Colonic mucosa (tissue), 4 donors: ENCODE data around the gene MEIS2. TPM values are rescaled to one million over a fixed set of nuclear protein-coding genes. Genes with fewer than 3 reads are reported as not detected.

ENCODE experiments used
- DNase-seq: peaks from one replicate; pipeline ENCODE4 v3.0.0-alpha.2; 2020
- H3K27ac ChIP-seq: fragments of 200-600 bp; one replicate; pipeline ENCODE4 v1.8.0; 2021
- H3K27me3 ChIP-seq: fragments of 200-600 bp; one replicate; pipeline ENCODE4 v1.8.0; 2021
- H3K36me3 ChIP-seq: fragments of 200-600 bp; one replicate; pipeline ENCODE4 v1.8.0; 2021
- H3K4me1 ChIP-seq: fragments of 200-600 bp; one replicate; pipeline ENCODE4 v1.8.0; 2021; ENCODE audit warnings: mild to moderate bottlenecking
- H3K4me3 ChIP-seq: fragments of 200-600 bp; one replicate; pipeline ENCODE4 v1.8.0; 2021
- H3K9ac ChIP-seq, 2 donors: one replicate each; pipeline ENCODE4 v1.7.0; 2013; ENCODE audit warnings: control low read depth in 2 of 2, low read depth in 2 of 2, low read length in 2 of 2
- H3K9me3 ChIP-seq: fragments of 200-600 bp; one replicate; pipeline ENCODE4 v1.8.0; 2021
- intact Hi-C: fragments of 100-400 bp; cut with DNase I; formaldehyde crosslinking; loops from one replicate; pipeline ENCODE4 v1.14.1; 2022
- total RNA-seq, 2 donors: library from RNA; stranded (reverse); fragmentation: NEBNext Ultra II Directional in 1 of 2; extraction: Animal tissue kit (Norgen Biotek cat#: 25700) in 1 of 2; gene quantifications; one replicate each; pipeline ENCODE4 v1.2.1, GENCODE V29; 2021
- TF ChIP-seq, protein P1 (sequence below): fragments of 200-600 bp; IDR thresholded peaks from one replicate; pipeline ENCODE4 v1.8.0; 2022; ENCODE audit warnings: antibody characterized with exemption, mild to moderate bottlenecking
- donor health status: healthy.
- donor health status: DM: no; HTN: no; CAD: no.
- donor health status: DM: no; HTN: no; CAD: no.

The MEIS2 gene
- total RNA-seq, 2 donors from 2014 or later = 1.7 to 7.6 TPM

DNA sequence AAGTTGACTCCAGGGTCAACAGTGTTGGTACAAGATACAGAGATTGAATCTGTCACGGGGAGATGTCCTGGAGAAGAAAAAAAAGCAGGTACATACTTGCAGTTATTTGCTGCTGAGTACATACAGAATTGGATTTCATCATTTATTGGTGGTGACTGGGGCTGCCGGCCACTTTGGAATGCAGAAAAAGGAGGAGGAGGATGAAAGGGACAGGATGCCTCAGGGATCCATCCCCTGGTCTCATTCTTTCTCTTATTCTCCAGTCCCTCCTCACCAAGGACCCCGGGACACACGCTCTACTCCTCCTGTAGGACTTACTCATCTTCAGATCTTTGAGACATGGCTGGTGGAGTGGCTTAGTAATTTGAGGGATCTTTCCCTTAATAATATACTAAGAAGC, 30.0 kb upstream of the MEIS2 start:
- no peak for DNase-seq
- TF ChIP-seq, protein P1, sequence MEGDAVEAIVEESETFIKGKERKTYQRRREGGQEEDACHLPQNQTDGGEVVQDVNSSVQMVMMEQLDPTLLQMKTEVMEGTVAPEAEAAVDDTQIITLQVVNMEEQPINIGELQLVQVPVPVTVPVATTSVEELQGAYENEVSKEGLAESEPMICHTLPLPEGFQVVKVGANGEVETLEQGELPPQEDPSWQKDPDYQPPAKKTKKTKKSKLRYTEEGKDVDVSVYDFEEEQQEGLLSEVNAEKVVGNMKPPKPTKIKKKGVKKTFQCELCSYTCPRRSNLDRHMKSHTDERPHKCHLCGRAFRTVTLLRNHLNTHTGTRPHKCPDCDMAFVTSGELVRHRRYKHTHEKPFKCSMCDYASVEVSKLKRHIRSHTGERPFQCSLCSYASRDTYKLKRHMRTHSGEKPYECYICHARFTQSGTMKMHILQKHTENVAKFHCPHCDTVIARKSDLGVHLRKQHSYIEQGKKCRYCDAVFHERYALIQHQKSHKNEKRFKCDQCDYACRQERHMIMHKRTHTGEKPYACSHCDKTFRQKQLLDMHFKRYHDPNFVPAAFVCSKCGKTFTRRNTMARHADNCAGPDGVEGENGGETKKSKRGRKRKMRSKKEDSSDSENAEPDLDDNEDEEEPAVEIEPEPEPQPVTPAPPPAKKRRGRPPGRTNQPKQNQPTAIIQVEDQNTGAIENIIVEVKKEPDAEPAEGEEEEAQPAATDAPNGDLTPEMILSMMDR = no peak

DNA sequence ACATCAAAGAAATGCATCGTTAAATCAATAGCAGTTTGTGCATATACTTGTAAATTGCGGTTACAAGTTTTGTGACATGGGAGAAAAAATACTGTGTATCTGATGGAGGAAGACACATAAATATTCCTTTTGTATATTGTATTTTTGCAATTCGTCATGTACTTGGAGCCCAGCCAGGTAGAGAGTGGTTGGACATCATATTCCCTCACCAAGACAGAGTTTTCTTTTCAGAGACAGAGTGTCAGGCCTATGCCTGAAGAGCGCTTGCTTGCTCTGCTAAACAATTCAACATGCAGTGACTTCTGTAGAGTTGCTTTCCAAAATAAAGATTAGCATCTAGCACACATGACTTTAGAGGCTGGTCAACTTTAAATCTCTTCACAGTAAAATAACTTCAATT, 24.8 kb upstream of the MEIS2 start:
- Histone ChIP-seq H3K27me3 (no peaks in the 10 kb centered on the region), H3K36me3 (no peaks in the 10 kb centered on the region), H3K9ac (no peak overlapping the region), H3K27ac (no peak overlapping the region), H3K4me3 (no peak overlapping the region), H3K9me3 (no peaks in the 10 kb centered on the region), H3K4me1 (no peaks in the 10 kb centered on the region)
- intact Hi-C loops = no loop called here
- TF ChIP-seq, protein P1 = no peak
- no peak for DNase-seq

More for the DNA sequence above, 30.0 kb upstream of the MEIS2 start:
- H3K27me3 ChIP-seq = no peaks in the 10 kb centered on the region
- H3K36me3 ChIP-seq = no peaks in the 10 kb centered on the region
- no peak overlapping the region for H3K27ac ChIP-seq
- H3K4me3 ChIP-seq = no peak overlapping the region
- H3K4me1 ChIP-seq = no peaks in the 10 kb centered on the region
- no peak overlapping the region for H3K9ac ChIP-seq
- intact Hi-C loops = loop anchor here (10.0 kb wide), 1 partner anchor 636 kb away; no protein-coding TSS in a partner anchor
- no peaks in the 10 kb centered on the region for H3K9me3 ChIP-seq

DNA sequence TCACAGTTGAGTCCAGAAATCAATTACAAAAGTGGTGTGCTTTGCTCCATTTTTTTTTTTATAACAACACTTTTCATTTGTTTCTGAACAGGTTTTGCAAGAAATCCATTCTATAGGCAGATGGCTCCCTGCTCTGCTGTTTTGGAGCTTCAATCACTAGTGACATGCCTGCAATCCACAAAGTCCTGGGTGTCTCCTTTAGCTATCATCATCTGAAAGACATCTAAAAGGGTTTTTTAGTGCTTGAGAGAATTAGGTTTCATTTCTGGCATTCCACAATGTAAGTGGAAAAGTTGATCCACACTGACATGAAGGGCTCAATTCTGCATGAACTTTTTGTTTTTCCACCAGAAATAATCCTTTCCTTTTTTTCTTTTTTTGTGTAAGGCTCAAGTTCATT, 24.0 kb upstream of the MEIS2 start:
- no peak overlapping the region for H3K9ac ChIP-seq
- no peak overlapping the region for H3K27ac ChIP-seq
- no peaks in the 10 kb centered on the region for H3K4me1 ChIP-seq
- DNase-seq = no peak
- H3K36me3 ChIP-seq = no peaks in the 10 kb centered on the region
- intact Hi-C loops = no loop called here
- no peak overlapping the region for H3K4me3 ChIP-seq
- TF ChIP-seq, protein P1 = no peak
- no peaks in the 10 kb centered on the region for H3K9me3 ChIP-seq
- no peaks in the 10 kb centered on the region for H3K27me3 ChIP-seq

DNA sequence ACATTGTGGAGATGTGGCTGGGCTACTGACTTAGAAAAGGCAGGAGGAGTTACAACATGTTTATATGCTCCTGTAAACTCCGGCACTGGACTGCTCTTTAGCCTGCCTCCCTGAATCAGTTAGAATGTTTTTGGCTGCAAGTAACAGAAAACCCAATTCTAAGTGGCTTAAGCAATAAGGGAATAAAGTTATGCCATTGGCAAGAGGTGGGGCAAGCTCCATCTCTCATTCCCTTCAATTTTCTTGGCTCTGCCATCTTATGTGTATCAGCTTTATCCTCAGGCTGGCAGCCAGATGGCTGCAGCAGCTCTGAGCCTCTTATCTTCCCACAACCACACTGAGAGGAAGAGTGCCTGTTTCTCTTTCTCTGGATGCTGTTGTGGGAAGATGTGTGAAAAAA, 22.4 kb upstream of the MEIS2 start:
- H3K4me3 ChIP-seq = no peak overlapping the region
- no peaks in the 10 kb centered on the region for H3K9me3 ChIP-seq
- TF ChIP-seq, protein P1 = no peak
- H3K27ac ChIP-seq = no peak overlapping the region
- no peak for DNase-seq
- intact Hi-C loops = no loop called here
- no peaks in the 10 kb centered on the region for H3K27me3 ChIP-seq
- H3K36me3 ChIP-seq = no peaks in the 10 kb centered on the region
- H3K4me1 ChIP-seq = no peaks in the 10 kb centered on the region
- no peak overlapping the region for H3K9ac ChIP-seq

DNA sequence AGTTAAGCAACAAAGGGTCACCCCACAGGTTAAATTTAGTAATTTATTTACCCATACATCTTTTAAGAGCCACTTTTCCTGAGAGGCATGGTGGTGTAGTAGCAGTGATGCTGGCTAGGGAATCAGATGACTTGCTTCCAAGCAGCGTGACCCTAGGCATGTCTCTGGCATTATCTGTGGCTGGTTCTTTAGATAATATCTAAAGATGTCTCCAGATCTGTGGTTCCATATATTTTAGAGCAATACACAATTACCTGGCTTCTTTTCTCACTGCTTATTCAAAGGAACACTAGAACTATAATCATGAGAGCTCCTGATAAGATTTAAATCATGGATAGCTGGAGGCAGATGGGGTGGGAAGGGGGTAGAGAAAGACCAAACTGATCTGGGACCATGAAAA, 21.1 kb upstream of the MEIS2 start:
- H3K4me3 ChIP-seq = no peak overlapping the region
- intact Hi-C loops = no loop called here
- no peak for DNase-seq
- no peaks in the 10 kb centered on the region for H3K9me3 ChIP-seq
- H3K36me3 ChIP-seq = no peaks in the 10 kb centered on the region
- TF ChIP-seq, protein P1 = no peak
- H3K4me1 ChIP-seq = no peaks in the 10 kb centered on the region
- H3K27me3 ChIP-seq = no peaks in the 10 kb centered on the region
- H3K9ac ChIP-seq = no peak overlapping the region
- no peak overlapping the region for H3K27ac ChIP-seq

DNA sequence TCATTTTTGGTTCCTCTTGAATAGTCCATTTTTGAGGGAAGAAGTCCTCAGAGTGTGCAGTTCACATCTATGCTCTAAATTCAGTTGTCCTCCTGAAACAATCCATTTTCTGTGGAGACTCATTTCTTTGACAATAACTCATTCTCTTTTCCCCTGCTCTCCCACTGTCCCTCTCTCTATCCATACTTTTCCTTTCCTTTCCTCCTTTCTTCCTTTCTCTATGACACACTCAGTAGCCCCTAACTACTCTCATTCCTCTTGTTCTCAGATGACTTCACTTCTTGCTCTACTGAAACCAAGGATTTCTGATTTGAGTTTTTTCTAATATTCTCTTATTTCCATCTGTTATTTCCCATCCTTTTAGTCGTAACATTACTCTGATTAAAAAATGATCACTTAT, 16.7 kb upstream of the MEIS2 start:
- Histone ChIP-seq H3K4me3 (no peak overlapping the region), H3K4me1 (no peaks in the 10 kb centered on the region), H3K27ac (no peak overlapping the region), H3K9me3 (no peaks in the 10 kb centered on the region), H3K36me3 (no peaks in the 10 kb centered on the region), H3K9ac (no peak overlapping the region), H3K27me3 (peaks cover 6% of the 10 kb centered on the region)
- TF ChIP-seq, protein P1 = no peak
- DNase-seq = no peak
- intact Hi-C loops = no loop called here
